NCI-H82 treated with DMSO at 0.1 percent for 48 hours (cell line): Measurements from ENCODE around the gene OR10G7.
"Not testable (repeated sequence)": the region's sequence is repeated elsewhere in the genome, so short reads cannot be mapped to it uniquely, and the experiment has no call there.

Experiments used
- DNase-seq: peaks from one replicate; lab custom pipeline; 2025; ENCODE audit not compliant: unreplicated experiment; lab: John Stamatoyannopoulos, UW

The OR10G7 gene

GRCh38 chr11:124043420-124043819, 2.3 kb upstream of the OR10G7 start:
- DNase-seq = no peak

DNA sequence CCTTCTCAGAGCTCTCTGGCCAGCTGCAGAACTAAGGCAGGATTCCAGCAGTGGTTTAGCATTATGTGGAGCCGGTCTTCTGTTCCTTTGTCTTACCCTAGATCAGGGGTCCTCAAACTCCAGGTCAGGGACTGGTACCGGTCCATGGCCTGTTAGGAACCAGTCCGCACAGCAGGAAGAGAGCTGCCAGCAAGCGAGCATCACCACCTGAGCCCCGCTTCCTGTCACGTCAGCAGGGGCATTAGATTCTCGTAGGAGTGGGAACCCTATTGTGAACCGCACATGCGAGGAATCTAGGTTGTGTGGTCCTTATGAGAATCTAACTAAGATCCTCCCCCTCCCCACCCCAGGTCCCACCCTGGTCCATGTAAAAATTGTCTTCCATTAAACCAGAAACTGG, 1.6 kb downstream of the OR10G7 start:
- DNase-seq = no peak

DNA sequence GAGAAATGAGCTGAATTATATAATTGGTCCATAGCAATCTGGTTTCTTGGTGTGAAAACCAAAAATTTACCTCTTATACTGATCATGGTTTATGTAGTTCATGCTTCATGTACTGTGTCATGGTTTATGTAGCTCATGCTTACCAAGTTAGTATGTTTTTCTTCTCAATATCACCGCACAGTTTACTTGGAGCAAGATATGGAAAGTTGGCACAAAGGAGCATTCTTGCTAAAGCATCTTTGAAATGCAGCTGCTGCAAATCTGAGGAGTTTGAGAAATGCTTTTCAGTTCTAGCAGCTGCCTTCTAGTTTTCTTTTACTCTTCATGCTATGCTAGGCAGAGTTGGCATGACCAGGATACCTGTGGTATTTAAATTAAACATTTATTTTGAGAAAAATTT, 4.5 kb downstream of the OR10G7 start:
- DNase-seq = no peak

- DNase-seq = no peak
These were observed 14.6 kb downstream of the OR10G7 start, which contains the start of gene OR10G8 for GRCh38 chr11:124026498-124026897. Gene OR10G8 (plus strand): TSS chr11:124026798. CDS start chr11:124029623, 2,825 bp downstream.

- DNase-seq = not testable (repeated sequence)
These were observed 25.3 kb downstream of the OR10G7 start for GRCh38 chr11:124015837-124016236.

- no peak for DNase-seq
These were observed 28.4 kb downstream of the OR10G7 start, which contains the start of gene OR10G4 for GRCh38 chr11:124012697-124013096. Gene OR10G4 (plus strand): TSS chr11:124012997. CDS start chr11:124015575, 2,578 bp downstream.

GRCh38 chr11:123995119-123995518, 46.0 kb downstream of the OR10G7 start, which contains the start of gene OR10G6:
Gene OR10G6 (minus strand): TSS chr11:123995161. CDS start chr11:123995161, 0 bp downstream.
- no peak for DNase-seq
